ENCODE results near the gene CBX7.

Gene CBX7

GRCh38 chr22:39122772-39123470 is 29.6 kb downstream of the CBX7 start:
- no peak for DNase-seq

GRCh38 chr22:39120983-39121382 is 31.5 kb downstream of the CBX7 start:
- DNase-seq: no peak

GRCh38 chr22:39117585-39118191 is 34.8 kb downstream of the CBX7 start:
- DNase-seq: peak; percentile 34 to 47

- DNase-seq: no peak
Measured at GRCh38 chr22:39115977-39116621, 36.4 kb downstream of the CBX7 start.

- no peak for DNase-seq
Measured at GRCh38 chr22:39115570-39115969, 36.9 kb downstream of the CBX7 start.

GRCh38 chr22:39114112-39114511 is 38.4 kb downstream of the CBX7 start:
- DNase-seq: no peak

- no peak for DNase-seq
Measured at GRCh38 chr22:39110631-39111561, 41.6 kb downstream of the CBX7 start.

- no peak for DNase-seq
Measured at GRCh38 chr22:39109361-39109760, 43.1 kb downstream of the CBX7 start.

GRCh38 chr22:39108487-39108886 is 44.0 kb downstream of the CBX7 start:
- no peak for DNase-seq

GRCh38 chr22:39106326-39106725 is 46.2 kb downstream of the CBX7 start:
- DNase-seq: no peak

GRCh38 chr22:39103431-39103830 is 49.0 kb downstream of the CBX7 start:
- DNase-seq: no peak

- no peak for DNase-seq
Measured at GRCh38 chr22:39101226-39101625, 51.3 kb downstream of the CBX7 start.

GRCh38 chr22:39098576-39098975 is 53.9 kb downstream of the CBX7 start:
- no peak for DNase-seq

- DNase-seq: no peak
Measured at GRCh38 chr22:39098026-39098425, 54.5 kb downstream of the CBX7 start.

- peak in 1 of 2 experiments; percentile 15 for DNase-seq
Measured at GRCh38 chr22:39097098-39098020, 55.1 kb downstream of the CBX7 start, which contains the start of gene APOBEC3H. Gene APOBEC3H (plus strand): TSS chr22:39097244. CDS start chr22:39100279, 3,035 bp downstream.

- DNase-seq: no peak
Measured at GRCh38 chr22:39095971-39096370, 56.5 kb downstream of the CBX7 start.

- no peak for DNase-seq
Measured at GRCh38 chr22:39094717-39095389, 57.6 kb downstream of the CBX7 start.

- DNase-seq: no peak
Measured at GRCh38 chr22:39092111-39092862, 60.2 kb downstream of the CBX7 start.

GRCh38 chr22:39091126-39092081 is 61.1 kb downstream of the CBX7 start:
- no peak for DNase-seq
